Left hindlimb (tissue), 1 donor: ENCODE measurements around the gene TMEM214.
"Not testable (repeated sequence)": the region's sequence is repeated elsewhere in the genome, so short reads cannot be mapped to it uniquely, and the experiment has no call there.

Experiments used
- DNase-seq: peaks from one replicate; pipeline ENCODE4 v3.0.0-alpha.2; 2018

TMEM214 gene

GRCh38 chr2:27071277-27071989, 38.7 kb downstream of the TMEM214 start, which contains the start of gene OST4:
Gene OST4 (minus strand): TSS chr2:27071654.
- peak; percentile 95 for DNase-seq

- DNase-seq, result peak; percentile 91
These were observed 39.4 kb downstream of the TMEM214 start for GRCh38 chr2:27071990-27072830.

GRCh38 chr2:27072920-27073319, 40.2 kb downstream of the TMEM214 start:
- DNase-seq, result no peak

GRCh38 chr2:27073782-27074181, 41.0 kb downstream of the TMEM214 start:
- no peak for DNase-seq

GRCh38 chr2:27074738-27075565, 42.2 kb downstream of the TMEM214 start:
- DNase-seq, result no peak

GRCh38 chr2:27075566-27075871, 42.8 kb downstream of the TMEM214 start:
- DNase-seq, result not testable (repeated sequence)

- no peak for DNase-seq
These were observed 43.6 kb downstream of the TMEM214 start for GRCh38 chr2:27076323-27076722.

GRCh38 chr2:27077231-27077630, 44.5 kb downstream of the TMEM214 start:
- no peak for DNase-seq

- DNase-seq, result peak; percentile 96
These were observed 45.8 kb downstream of the TMEM214 start, which contains the start of gene EMILIN1 for GRCh38 chr2:27078267-27079194. Gene EMILIN1 (plus strand): TSS chr2:27078615. CDS start chr2:27079066, 451 bp downstream.

GRCh38 chr2:27079233-27080139, 46.7 kb downstream of the TMEM214 start:
- DNase-seq, result no peak

- DNase-seq, result no peak
These were observed 47.3 kb downstream of the TMEM214 start for GRCh38 chr2:27080140-27080469.

GRCh38 chr2:27080603-27080936, 47.8 kb downstream of the TMEM214 start:
- no peak for DNase-seq

GRCh38 chr2:27081984-27082772, 49.4 kb downstream of the TMEM214 start:
- no peak for DNase-seq

GRCh38 chr2:27082773-27083409, 50.1 kb downstream of the TMEM214 start:
- no peak for DNase-seq

GRCh38 chr2:27083410-27084296, 50.9 kb downstream of the TMEM214 start:
- DNase-seq, result no peak

GRCh38 chr2:27084297-27085061, 51.7 kb downstream of the TMEM214 start:
- no peak for DNase-seq

- DNase-seq, result peak; percentile 28
These were observed 52.4 kb downstream of the TMEM214 start for GRCh38 chr2:27085062-27085672.
